NCI-H146 (cell line): Measurements from ENCODE around the gene HOXD3.

ENCODE experiments used
- DNase-seq: peaks from one replicate; lab custom pipeline; 2025; lab: John Stamatoyannopoulos, UW

HOXD3 gene

DNA sequence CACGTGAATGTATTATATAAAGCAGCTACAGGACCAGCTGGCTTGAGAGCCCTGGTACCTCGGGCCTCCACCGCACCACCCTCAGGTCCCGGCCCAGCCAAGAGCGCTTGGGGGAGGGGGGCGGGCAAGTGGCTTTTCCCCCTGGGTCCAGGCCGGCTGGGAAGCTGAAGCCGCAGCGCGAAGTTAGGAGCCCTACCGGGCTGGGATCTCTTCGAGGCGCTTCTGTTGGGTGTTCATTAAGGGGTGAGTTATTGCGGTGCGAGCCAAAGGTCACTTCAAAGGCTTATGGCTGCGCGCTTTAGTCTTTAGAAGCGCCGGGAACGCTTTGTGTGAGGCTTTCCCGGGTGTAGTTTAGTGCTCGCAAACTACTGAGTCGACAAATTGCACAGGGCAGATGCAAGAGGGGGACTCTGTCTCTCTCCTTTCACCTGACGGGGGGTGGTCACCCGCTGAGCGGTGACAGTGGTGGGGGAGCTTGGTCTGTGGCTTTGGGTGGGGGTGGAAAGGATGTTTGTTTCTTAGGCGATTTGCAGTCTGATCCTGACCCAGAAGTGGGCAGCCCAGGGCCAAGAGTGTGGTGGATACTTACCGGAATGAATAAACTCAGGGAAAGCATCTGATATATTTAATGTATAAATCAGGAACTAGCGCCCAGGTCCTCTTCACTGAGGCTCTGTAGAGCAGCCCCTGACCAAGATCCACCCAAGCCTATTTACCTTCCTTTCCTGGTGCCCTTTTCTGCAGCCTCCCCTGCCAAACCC lies 6.0 kb downstream of the HOXD3 start:
- no peak for DNase-seq

GRCh38 chr2:176163672-176164056 lies 6.6 kb downstream of the HOXD3 start:
- no peak for DNase-seq

DNA sequence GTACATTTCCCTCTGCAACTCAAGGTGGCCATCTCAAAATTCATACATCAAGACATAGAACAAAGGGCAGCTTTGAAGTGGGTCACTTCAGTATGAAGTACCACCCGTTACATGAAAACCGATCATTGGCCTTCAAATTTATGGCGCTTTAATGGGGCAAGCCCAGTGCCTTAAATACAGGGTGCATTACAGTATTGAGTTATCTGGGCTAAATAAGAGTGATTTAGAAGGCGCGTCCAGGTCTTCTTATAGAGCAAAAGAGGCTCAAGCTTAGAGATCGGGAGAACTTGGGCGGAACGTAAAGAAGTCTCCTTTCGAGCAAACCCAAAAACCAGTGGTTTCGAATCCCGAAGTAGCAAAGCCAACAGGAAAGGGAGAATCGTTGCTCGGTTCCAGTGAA lies 7.1 kb downstream of the HOXD3 start:
- no peak for DNase-seq

DNA sequence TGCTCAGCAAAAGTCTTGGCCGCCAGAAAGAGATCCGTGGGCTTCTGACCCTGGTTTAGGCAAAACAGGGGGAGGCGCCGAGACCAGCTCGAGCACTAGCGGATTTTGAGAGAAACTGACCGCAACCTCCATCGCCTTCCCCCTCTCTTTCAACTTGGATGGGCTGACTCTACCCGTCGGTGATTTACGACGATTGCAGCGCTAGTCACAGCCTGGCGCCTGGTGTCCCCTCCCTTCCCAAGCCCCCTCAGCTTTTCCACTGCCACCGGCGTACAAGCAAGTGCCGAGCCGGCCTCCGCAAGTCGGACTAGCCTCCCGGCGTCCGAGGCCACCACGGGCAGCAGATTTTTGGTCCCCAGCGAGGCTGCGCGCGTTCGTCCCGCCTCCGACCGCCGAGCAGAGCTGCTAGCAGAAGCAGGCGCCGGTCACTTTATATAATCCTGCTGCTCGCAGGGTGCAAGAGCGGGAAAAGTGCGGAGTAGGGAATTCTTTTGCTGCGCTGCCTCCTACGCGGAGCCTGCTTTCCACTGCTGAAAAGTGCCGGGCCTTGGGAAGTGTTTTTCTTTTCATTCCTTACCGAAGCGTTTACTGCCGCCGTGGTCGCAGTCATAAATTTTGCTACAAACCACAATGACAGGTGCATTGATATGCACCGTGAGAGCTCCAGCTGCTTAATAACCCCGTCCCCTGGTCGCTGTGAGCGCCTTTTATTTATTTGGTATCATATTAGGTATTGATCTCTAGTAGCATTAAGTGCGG lies 7.7 kb downstream of the HOXD3 start:
- no peak for DNase-seq

- DNase-seq, result no peak
These were observed 8.4 kb downstream of the HOXD3 start for GRCh38 chr2:176165370-176166050.

DNA sequence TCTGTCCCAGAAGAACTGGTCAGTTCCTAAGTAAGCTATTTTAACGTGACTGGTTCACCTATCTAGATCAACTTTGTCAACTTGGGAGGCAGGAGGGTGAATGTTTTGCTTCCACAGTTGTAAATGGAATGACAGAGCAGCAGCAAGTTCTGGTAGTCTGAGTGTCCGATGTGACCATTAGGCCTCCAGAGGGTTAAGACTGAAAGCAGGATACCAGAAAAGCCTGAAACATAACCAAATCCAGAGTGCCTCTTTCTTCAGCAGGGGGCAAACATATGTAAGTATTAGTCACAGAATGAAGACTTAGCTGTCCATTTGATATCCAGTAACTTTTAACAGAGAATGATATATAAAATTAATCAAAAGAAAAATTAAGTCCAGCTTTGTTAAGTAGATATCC lies 9.2 kb downstream of the HOXD3 start:
- no peak for DNase-seq

DNA sequence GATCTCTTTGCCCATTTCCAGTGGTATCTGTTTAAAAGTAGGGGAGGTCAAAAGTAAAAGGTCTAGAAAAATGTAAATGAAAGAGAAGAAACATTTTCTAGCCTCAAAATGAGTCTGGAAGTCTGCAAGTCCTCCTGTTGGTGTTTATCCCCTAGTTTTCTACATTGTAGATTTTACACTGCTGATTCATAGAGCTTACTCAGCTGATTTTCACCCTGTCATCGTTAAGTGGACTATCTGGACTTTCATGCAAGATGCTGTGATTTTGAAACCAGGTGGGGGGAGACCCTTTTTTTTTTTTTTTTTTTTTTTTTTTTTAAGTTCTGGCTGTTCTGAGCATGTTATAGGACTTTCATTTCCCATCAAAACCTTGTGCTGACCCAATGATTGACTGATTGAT lies 10.3 kb downstream of the HOXD3 start:
- DNase-seq, result no peak

- DNase-seq, result no peak
These were observed 12.1 kb downstream of the HOXD3 start for GRCh38 chr2:176169181-176169580.

GRCh38 chr2:176169711-176170110 lies 12.6 kb downstream of the HOXD3 start:
- no peak for DNase-seq

GRCh38 chr2:176170602-176171305 lies 13.6 kb downstream of the HOXD3 start:
- DNase-seq, result no peak

DNA sequence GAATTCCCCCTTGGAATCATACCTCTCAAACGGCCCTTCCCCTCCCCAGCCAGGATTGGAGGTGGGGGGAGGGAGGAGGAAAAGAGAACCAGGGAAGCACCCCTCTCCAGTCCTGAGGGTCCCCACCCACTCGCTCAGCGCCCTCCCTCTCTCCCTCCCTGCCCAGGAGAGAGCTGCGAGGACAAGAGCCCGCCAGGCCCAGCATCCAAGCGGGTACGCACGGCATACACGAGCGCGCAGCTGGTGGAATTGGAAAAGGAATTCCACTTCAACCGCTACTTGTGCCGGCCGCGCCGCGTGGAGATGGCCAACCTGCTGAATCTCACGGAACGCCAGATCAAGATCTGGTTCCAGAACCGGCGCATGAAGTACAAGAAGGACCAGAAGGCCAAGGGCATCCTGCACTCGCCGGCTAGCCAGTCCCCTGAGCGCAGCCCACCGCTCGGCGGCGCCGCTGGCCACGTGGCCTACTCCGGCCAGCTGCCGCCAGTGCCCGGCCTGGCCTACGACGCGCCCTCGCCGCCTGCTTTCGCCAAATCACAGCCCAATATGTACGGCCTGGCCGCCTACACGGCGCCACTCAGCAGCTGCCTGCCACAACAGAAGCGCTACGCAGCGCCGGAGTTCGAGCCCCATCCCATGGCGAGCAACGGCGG lies 14.4 kb downstream of the HOXD3 start:
- no peak for DNase-seq

GRCh38 chr2:176172007-176172894 lies 15.1 kb downstream of the HOXD3 start:
- DNase-seq, result no peak

GRCh38 chr2:176172895-176173566 lies 15.9 kb downstream of the HOXD3 start:
- DNase-seq, result no peak

DNA sequence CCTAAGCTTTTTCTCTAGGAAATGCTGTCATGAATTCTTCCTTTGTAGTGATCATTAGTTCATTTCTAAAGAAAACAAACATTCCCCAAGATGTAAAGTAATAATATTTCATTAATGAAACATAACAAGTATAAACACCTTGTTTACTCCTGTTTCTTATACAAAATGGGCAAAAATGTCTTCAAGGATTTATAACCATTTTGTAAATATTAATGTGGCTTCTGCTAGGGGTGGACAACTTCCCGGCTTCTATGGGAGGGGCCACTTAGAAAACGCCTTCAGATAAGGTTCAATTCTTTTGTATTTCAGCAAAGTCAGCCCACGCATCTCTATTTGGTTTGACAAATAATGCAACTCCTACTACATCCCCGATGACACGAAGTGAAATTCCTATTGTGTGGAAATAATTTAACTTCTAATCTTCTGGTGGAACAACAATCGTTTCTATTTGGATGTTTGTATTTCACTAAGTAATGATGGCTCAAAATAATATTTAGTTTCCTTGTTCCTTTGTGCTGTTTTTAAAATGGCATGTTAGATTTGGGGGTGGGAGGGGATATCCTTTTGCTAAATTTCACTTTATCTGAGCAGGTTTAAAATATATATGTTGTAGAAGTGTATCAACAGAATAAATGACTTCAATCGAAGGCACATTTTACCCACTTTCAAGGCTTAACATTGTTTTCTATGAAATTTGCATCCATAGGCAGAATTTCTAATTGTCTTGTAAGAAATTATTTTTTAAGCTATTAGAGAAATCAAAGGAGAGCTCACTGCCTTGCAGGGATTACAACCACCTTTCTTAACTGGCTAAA lies 16.7 kb downstream of the HOXD3 start:
- no peak for DNase-seq

- no peak for DNase-seq
These were observed 17.3 kb downstream of the HOXD3 start for GRCh38 chr2:176174382-176174823.

- DNase-seq, result no peak
These were observed 18.0 kb downstream of the HOXD3 start for GRCh38 chr2:176174824-176175708.

GRCh38 chr2:176175709-176176607 lies 18.9 kb downstream of the HOXD3 start:
- DNase-seq, result no peak
